HG02852 (cell line): ENCODE measurements around the gene TOE1.

Source experiments
- ATAC-seq: cut with Tn5 transposase; IDR thresholded peaks from one replicate; pipeline ENCODE4 v1.9.1; 2021; ENCODE audit warnings: mild to moderate bottlenecking, moderate library complexity; ENCODE audit not compliant: unreplicated experiment

The TOE1 gene

GRCh38 chr1:45326627-45327623 lies 13.0 kb upstream of the TOE1 start, which contains the start of gene HPDL:
Gene HPDL (plus strand): TSS chr1:45326895. CDS start chr1:45327149, 254 bp downstream.
- no peak for ATAC-seq

- ATAC-seq, result no peak
These were observed 12.1 kb upstream of the TOE1 start for GRCh38 chr1:45327644-45328515.

GRCh38 chr1:45328680-45329079 lies 11.3 kb upstream of the TOE1 start:
- no peak for ATAC-seq

GRCh38 chr1:45329445-45329844 lies 10.5 kb upstream of the TOE1 start:
- ATAC-seq, result no peak

GRCh38 chr1:45331436-45332345 lies 8.3 kb upstream of the TOE1 start:
- no peak for ATAC-seq

- ATAC-seq, result no peak
These were observed 7.6 kb upstream of the TOE1 start for GRCh38 chr1:45332346-45332720.

- no peak for ATAC-seq
These were observed 5.4 kb upstream of the TOE1 start for GRCh38 chr1:45334308-45335245.

- ATAC-seq, result no peak
These were observed 4.1 kb upstream of the TOE1 start for GRCh38 chr1:45335855-45336324.

GRCh38 chr1:45337630-45338325 lies 2.2 kb upstream of the TOE1 start:
- no peak for ATAC-seq

GRCh38 chr1:45340816-45341466 lies 971 bp downstream of the TOE1 start:
- ATAC-seq, result no peak

- no peak for ATAC-seq
These were observed 4.5 kb downstream of the TOE1 start for GRCh38 chr1:45344499-45344898.

- no peak for ATAC-seq
These were observed 5.0 kb downstream of the TOE1 start for GRCh38 chr1:45345014-45345413.

GRCh38 chr1:45346473-45346872 lies 6.5 kb downstream of the TOE1 start:
- ATAC-seq, result no peak

GRCh38 chr1:45348020-45348419 lies 8.1 kb downstream of the TOE1 start:
- no peak for ATAC-seq

- no peak for ATAC-seq
These were observed 8.6 kb downstream of the TOE1 start for GRCh38 chr1:45348609-45348965.

- no peak for ATAC-seq
These were observed 9.2 kb downstream of the TOE1 start for GRCh38 chr1:45348966-45349677.

GRCh38 chr1:45351508-45351907 lies 11.5 kb downstream of the TOE1 start:
- ATAC-seq, result no peak

GRCh38 chr1:45353685-45354084 lies 13.7 kb downstream of the TOE1 start:
- ATAC-seq, result no peak
